ENCODE data around the gene MAPK8IP3.
"Not testable (repeated sequence)": the region's sequence is repeated elsewhere in the genome, so short reads cannot be mapped to it uniquely, and the experiment has no call there.

Gene MAPK8IP3

GRCh38 chr16:1784977-1785845, 79.2 kb downstream of the MAPK8IP3 start:
- in situ Hi-C loops (cut with MboI; ENCODE audit: low sequenced_read_pairs), result no loop called here

GRCh38 chr16:1785846-1786170, 79.8 kb downstream of the MAPK8IP3 start:
- in situ Hi-C loops (cut with MboI; ENCODE audit: low sequenced_read_pairs), result no loop called here

- in situ Hi-C loops (cut with MboI; ENCODE audit: low sequenced_read_pairs), result no loop called here
Observed at GRCh38 chr16:1786242-1787055, 80.5 kb downstream of the MAPK8IP3 start.

GRCh38 chr16:1787056-1787321, 81.0 kb downstream of the MAPK8IP3 start:
- in situ Hi-C loops (cut with MboI; ENCODE audit: low sequenced_read_pairs), result no loop called here

- in situ Hi-C loops (cut with MboI; ENCODE audit: low sequenced_read_pairs), result no loop called here
Observed at GRCh38 chr16:1787322-1788094, 81.5 kb downstream of the MAPK8IP3 start.

GRCh38 chr16:1788095-1788707, 82.2 kb downstream of the MAPK8IP3 start:
- in situ Hi-C loops (cut with MboI; ENCODE audit: low sequenced_read_pairs), result no loop called here

- in situ Hi-C loops (cut with MboI; ENCODE audit: low sequenced_read_pairs), result no loop called here
Observed at GRCh38 chr16:1788708-1789100, 82.7 kb downstream of the MAPK8IP3 start.

GRCh38 chr16:1789643-1790045, 83.6 kb downstream of the MAPK8IP3 start:
- in situ Hi-C loops (cut with MboI; ENCODE audit: low sequenced_read_pairs), result no loop called here

- in situ Hi-C loops (cut with MboI; ENCODE audit: low sequenced_read_pairs), result no loop called here
Observed at GRCh38 chr16:1790261-1790610, 84.2 kb downstream of the MAPK8IP3 start.

GRCh38 chr16:1790611-1791255, 84.7 kb downstream of the MAPK8IP3 start:
- in situ Hi-C loops (cut with MboI; ENCODE audit: low sequenced_read_pairs), result no loop called here

GRCh38 chr16:1791256-1791942, 85.4 kb downstream of the MAPK8IP3 start:
- in situ Hi-C loops (cut with MboI; ENCODE audit: low sequenced_read_pairs), result no loop called here

- in situ Hi-C loops (cut with MboI; ENCODE audit: low sequenced_read_pairs), result no loop called here
Observed at GRCh38 chr16:1791943-1792812, 86.2 kb downstream of the MAPK8IP3 start.

- in situ Hi-C loops (cut with MboI; ENCODE audit: low sequenced_read_pairs), result no loop called here
Observed at GRCh38 chr16:1792836-1793577, 87.0 kb downstream of the MAPK8IP3 start.

- in situ Hi-C loops (cut with MboI; ENCODE audit: low sequenced_read_pairs), result no loop called here
Observed at GRCh38 chr16:1793578-1794220, 87.7 kb downstream of the MAPK8IP3 start, which contains the start of gene IGFALS. TSS of gene IGFALS (minus strand) at chr16:1793705. CDS start at chr16:1793652, 53 bp downstream.

GRCh38 chr16:1794221-1794871, 88.4 kb downstream of the MAPK8IP3 start:
- in situ Hi-C loops (cut with MboI; ENCODE audit: low sequenced_read_pairs), result no loop called here

- in situ Hi-C loops (cut with MboI; ENCODE audit: low sequenced_read_pairs), result no loop called here
Observed at GRCh38 chr16:1794908-1795666, 89.1 kb downstream of the MAPK8IP3 start.

GRCh38 chr16:1799263-1799662, 93.3 kb downstream of the MAPK8IP3 start:
- in situ Hi-C loops (cut with MboI; ENCODE audit: low sequenced_read_pairs), result not testable (repeated sequence)

Data from hTERT RPE-1 (cell line).